DND-41 (cell line): Measurements from ENCODE around the gene VAX1.

Experiments
- EZH2 ChIP-seq: IDR thresholded peaks from 3 replicates; pipeline ENCODE4 v1.6.1; 2012; ENCODE audit warnings: borderline replicate concordance, low read depth, mild to moderate bottlenecking, moderate library complexity, low read length, inconsistent platforms; ENCODE audit not compliant: severe bottlenecking
- TF ChIP-seq, protein P1 (sequence below): IDR thresholded peaks from 2 replicates; pipeline ENCODE4 v1.5.1; 2012; ENCODE audit warnings: borderline replicate concordance, low read length, moderate library complexity, mild to moderate bottlenecking; ENCODE audit not compliant: poor library complexity, severe bottlenecking; ENCODE audit errors: extremely low read depth

DNA sequence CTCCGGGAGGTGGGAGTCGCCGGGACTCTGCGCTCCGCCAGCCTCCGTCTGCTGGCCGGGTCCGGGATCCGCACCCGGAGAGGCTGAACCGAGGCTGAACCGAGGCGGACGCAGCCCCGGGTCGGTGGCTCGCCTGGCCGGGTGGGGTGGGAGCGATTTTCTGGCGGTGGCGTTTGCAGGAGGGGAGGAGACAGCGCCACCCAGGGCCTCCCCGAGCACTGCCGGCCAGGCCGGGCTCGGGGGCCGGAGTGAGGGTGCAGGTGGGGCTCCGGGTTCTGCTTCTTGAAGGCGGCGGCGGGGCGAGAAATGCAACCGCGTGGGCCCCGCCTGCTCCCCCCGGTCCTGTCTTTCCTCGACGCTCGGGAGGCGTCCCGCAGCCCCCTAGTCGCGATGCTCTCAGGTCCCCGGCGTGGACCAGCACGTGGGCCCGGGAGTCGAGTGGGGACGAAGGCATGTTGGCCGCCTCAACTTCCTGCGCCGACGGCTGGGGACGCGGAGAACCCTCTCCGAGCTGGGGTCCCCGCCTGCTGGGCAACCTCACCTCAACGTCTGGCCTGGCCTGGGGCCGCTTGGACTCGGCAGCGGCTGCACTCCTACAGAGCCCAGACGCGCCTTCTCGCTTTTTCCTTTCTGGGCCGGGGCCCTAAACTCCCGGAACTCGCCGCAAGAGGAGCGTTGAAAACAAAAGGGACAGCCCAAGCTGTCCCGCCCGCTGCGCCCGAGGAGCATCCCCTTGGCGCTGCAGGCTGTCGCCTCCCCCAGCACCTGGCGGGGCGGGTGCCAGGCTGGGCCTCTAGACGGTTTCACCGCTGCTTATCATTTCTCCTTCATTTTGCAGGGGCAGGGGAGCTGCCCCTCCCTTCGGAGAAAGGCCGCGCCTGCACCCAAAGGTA lies 25.2 kb upstream of the VAX1 start:
- TF ChIP-seq, protein P1, sequence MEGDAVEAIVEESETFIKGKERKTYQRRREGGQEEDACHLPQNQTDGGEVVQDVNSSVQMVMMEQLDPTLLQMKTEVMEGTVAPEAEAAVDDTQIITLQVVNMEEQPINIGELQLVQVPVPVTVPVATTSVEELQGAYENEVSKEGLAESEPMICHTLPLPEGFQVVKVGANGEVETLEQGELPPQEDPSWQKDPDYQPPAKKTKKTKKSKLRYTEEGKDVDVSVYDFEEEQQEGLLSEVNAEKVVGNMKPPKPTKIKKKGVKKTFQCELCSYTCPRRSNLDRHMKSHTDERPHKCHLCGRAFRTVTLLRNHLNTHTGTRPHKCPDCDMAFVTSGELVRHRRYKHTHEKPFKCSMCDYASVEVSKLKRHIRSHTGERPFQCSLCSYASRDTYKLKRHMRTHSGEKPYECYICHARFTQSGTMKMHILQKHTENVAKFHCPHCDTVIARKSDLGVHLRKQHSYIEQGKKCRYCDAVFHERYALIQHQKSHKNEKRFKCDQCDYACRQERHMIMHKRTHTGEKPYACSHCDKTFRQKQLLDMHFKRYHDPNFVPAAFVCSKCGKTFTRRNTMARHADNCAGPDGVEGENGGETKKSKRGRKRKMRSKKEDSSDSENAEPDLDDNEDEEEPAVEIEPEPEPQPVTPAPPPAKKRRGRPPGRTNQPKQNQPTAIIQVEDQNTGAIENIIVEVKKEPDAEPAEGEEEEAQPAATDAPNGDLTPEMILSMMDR = no peak
- no peak for TF ChIP-seq EZH2
